Large intestine (tissue), 3 donors: ENCODE results near the gene CHST15. TPM values are rescaled to one million over a fixed set of nuclear protein-coding genes. Genes with fewer than 3 reads are reported as not detected.

Experiments used
- DNase-seq, 2 donors: peaks; one replicate each; pipeline versions ENCODE4 v3.0.0 to v3.0.0-alpha.2; 2013
- H3K27ac ChIP-seq: one replicate; pipeline ENCODE4 v1.5.1; 2013; ENCODE audit warnings: low read length
- H3K27me3 ChIP-seq: 2 replicates; pipeline ENCODE4 v1.6.1; 2013; ENCODE audit warnings: low read length; ENCODE audit not compliant: control insufficient read depth, insufficient read depth
- H3K36me3 ChIP-seq: 2 replicates; pipeline ENCODE4 v1.6.1; 2013; ENCODE audit warnings: low read length; ENCODE audit not compliant: control insufficient read depth, insufficient read depth
- H3K4me1 ChIP-seq: one replicate; pipeline ENCODE4 v1.6.1; 2013; ENCODE audit warnings: low read length; ENCODE audit not compliant: control insufficient read depth, insufficient read depth
- H3K4me3 ChIP-seq: one replicate; pipeline ENCODE4 v1.5.1; 2013; ENCODE audit warnings: low read length
- H3K9me3 ChIP-seq: one replicate; pipeline ENCODE4 v1.6.1; 2013; ENCODE audit warnings: mild to moderate bottlenecking, low read depth, low read length, moderate library complexity; ENCODE audit not compliant: control insufficient read depth
- WGBS: methylation state at CpG from one replicate; pipeline ENCODE4 v1.1.5; 2013; ENCODE audit warnings: low lambda C conversion rate; ENCODE audit not compliant: insufficient coverage; 5-methylcytosine and 5-hydroxymethylcytosine counted together
- polyA plus RNA-seq: library from polyadenylated mRNA; unstranded; fragments of 120-200 nt; gene quantifications from one replicate; pipeline ENCODE4 v1.2.1, GENCODE V29; 2013

The CHST15 gene
- polyA plus RNA-seq, 1 donor = 9.4 TPM

DNA sequence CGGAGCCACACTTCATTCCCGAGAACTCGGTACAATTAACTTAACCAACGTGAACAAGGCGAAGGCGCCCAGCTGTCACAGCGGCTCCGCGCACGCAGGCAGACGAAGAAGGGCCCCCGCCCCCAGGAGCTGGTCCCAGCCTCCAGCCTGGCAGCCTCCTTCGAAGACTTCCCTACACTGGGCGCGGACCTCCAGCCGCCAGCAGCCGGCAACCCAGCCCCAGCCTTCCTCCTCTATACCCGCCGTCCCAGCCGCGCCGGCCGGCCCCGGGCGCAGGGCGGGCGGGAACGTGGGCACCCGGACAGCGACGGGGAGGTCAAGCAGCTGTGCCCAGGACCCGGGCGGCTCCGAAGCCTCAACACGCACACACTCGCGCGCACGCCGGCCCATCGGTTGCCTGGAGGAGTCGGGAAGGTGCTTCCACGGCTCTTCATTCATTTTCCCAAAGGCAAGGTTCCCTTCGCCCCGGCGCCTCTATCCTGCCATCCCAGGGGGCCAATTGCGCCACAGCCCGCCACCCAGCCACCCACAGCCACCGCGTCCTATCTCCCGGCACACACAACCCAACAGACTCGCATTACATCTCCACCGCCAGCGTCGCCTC lies 1.6 kb downstream of the CHST15 start:
- no peak overlapping the region for H3K27ac ChIP-seq
- peak overlapping the region; percentile 40 for H3K4me3 ChIP-seq
- peaks cover 8% of the 10 kb centered on the region for H3K4me1 ChIP-seq
- no CpG with 5 or more reads among the region's 55 CpGs for WGBS
- no peaks in the 10 kb centered on the region for H3K36me3 ChIP-seq
- peaks cover 70% of the 10 kb centered on the region for H3K27me3 ChIP-seq
- DNase-seq = no peak
- H3K9me3 ChIP-seq = no peaks in the 10 kb centered on the region

DNA sequence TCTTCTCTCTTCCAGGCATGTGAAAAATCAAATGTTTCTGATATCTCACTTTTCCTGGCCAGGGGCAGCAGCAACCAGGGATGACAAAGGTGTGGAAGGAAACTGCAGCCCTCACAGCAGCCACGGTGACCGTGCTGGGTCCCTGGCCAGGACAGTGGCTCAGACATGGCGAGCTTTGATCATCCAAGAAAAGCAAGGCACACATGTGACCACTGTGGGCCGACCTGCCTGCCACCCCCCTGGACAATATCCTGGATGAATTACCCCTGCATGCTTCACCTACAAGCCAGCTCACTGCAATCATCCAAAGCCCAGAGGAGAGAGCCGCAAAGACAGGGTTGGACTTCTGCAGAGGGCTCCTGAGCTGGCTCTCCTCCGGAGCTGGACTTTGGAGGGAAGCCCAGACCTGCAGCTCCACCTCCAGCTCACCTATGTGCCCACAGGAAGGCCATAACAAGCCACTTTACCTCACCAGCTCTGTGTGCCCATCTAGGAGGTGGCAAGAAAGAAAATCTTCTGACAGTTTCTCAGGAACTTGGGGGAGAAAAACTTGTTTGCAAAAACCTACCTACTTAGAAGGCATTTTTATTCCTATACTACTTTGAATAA lies 2.7 kb downstream of the CHST15 start:
- Histone ChIP-seq H3K4me3 (no peak overlapping the region), H3K36me3 (no peaks in the 10 kb centered on the region), H3K4me1 (peaks cover 8% of the 10 kb centered on the region), H3K9me3 (no peaks in the 10 kb centered on the region), H3K27ac (no peak overlapping the region), H3K27me3 (peaks cover 62% of the 10 kb centered on the region)
- DNase-seq = no peak
- no CpG with 5 or more reads among the region's 6 CpGs for WGBS

DNA sequence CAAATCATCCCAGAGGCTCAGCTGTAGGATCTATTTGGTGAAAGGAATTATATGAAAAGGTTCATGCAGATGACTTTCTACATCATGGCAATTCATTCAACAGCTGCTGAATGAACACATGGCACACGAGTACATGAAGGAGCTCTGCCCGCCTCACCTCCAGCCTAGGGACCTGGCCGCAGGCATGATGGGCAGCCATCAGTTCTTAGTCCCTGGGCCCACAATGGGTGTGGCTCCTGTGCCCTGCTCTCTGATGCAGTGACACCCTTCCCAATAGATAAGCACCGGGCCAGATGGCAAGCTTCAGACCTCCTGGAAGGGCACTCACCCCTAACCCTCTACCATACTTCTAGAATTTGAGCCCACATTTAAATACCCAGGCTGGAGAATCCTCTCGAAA lies 3.5 kb downstream of the CHST15 start:
- Histone ChIP-seq H3K4me1 (peaks cover 8% of the 10 kb centered on the region), H3K27ac (no peak overlapping the region), H3K36me3 (no peaks in the 10 kb centered on the region), H3K9me3 (no peaks in the 10 kb centered on the region), H3K27me3 (peaks cover 54% of the 10 kb centered on the region), H3K4me3 (no peak overlapping the region)
- DNase-seq = no peak
- WGBS = no CpG with 5 or more reads among the region's 5 CpGs

DNA sequence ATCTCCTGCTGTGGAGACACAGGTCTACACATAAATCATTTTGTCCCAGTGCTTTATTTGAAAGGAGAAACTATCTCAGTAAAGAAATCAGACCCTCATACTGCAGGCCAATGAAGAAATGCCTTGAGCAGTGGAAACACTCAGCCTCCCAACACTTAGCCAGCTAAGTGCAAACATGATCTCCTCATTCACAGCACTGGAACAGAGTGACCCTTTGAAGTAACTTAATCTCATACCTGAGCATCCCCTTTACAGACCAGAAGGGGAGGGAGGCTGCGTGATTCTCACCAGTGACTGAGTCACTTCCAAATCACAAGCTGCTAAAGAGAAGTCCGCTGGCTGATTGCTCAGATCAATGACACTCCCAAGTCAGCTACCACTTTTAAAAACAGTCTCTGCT lies 4.5 kb downstream of the CHST15 start:
- no peak for DNase-seq
- no peak overlapping the region for H3K27ac ChIP-seq
- WGBS = no CpG with 5 or more reads among the region's 2 CpGs
- H3K9me3 ChIP-seq = no peaks in the 10 kb centered on the region
- H3K4me3 ChIP-seq = no peak overlapping the region
- H3K4me1 ChIP-seq = peaks cover under 1% of the 10 kb centered on the region
- peaks cover 46% of the 10 kb centered on the region for H3K27me3 ChIP-seq
- no peaks in the 10 kb centered on the region for H3K36me3 ChIP-seq

DNA sequence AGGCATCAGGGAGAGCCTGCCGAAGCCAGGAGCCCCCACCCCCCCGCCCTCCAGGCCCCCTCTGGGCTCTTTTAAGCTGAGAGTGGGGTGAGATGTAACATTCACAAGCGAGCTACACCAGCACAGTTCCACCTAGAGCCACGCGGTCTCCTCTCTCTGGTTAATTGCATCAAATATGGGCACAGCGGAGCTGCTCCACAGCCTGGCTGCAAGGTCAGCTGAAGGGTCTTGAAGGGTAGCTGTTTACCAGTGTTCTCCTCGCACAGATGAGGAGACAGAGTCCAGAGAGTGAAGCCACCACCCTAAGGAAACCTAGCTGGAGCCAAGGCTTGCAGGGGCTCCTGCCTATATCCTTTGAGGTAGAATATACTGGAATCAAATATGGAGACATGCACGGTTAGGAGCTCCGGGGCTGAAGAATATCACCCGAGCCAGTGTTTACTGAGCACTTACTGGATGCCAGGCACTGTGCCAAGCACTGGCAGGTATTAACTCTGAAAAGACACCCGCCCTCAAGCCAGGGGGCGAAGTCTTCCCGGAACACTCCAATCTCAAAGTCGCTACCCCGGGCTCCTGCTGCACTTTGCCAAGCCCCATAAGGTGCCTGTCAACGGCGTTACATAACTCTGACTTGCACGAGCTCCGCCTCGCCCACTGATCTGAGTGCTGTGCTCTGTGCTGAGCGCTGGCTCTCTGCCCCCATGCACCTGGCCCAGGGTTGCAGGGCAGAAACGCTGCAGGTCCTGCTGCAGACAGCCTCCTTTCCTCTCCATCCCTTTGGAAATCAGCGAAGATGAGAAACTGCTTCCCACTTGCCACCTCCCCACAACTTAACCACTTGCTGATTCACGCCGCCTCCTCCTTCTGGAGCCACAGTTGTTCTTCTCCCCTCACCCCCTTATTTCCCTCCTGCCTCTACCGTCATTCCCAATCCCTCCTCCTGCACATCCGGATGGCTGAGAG lies 5.4 kb downstream of the CHST15 start:
- no peak overlapping the region for H3K27ac ChIP-seq

DNA sequence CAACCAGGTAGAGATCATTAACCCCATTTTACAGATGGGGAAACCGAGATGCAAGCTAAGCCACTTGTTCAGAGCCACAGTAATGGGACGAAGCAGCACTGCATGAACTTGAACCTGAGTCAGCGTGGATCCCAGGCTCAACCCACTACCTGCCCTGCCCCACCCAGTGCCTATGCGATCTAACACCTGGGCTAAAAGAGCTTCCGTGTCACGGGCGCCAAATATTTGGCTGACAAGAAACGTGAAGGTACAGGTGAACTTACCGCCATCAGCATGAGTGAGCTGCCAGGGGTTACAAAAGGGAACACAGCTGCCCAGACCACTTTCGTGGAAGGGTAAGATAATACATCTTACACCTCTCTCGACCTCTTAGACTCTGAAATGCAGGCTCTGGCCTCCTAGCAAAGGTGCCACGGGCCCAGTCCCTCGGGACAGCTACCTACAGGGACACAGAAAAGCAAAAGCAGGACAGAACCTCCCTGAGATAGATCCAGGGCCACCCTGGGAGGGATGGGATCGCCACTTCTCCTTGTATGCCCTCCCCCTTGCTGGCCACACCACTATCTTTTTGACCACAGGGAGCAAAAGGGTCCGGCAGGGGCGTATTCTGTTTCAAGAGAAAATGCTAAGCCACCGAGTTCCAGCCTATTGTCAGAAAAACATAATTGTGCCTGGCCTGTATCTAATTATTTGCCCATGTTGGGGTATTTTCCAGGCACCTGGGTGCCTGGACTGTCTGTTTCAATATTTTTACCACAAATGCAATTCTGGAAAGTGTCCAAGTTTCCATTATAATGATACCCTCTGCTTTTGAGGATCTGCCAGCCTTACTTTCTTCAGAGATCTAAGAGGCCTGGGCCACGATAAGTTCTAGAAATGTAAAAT lies 6.4 kb downstream of the CHST15 start:
- Histone ChIP-seq H3K4me3 (no peak overlapping the region), H3K4me1 (no peaks in the 10 kb centered on the region), H3K36me3 (no peaks in the 10 kb centered on the region), H3K9me3 (no peaks in the 10 kb centered on the region), H3K27me3 (peaks cover 31% of the 10 kb centered on the region), H3K27ac (no peak overlapping the region)
- WGBS = no CpG with 5 or more reads among the region's 18 CpGs
- DNase-seq = no peak

More for the DNA sequence above, 5.4 kb downstream of the CHST15 start:
- no peak for DNase-seq
- Histone ChIP-seq H3K36me3 (no peaks in the 10 kb centered on the region), H3K4me3 (no peak overlapping the region), H3K4me1 (no peaks in the 10 kb centered on the region), H3K27me3 (peaks cover 38% of the 10 kb centered on the region), H3K9me3 (no peaks in the 10 kb centered on the region)
- WGBS = no CpG with 5 or more reads among the region's 27 CpGs

DNA sequence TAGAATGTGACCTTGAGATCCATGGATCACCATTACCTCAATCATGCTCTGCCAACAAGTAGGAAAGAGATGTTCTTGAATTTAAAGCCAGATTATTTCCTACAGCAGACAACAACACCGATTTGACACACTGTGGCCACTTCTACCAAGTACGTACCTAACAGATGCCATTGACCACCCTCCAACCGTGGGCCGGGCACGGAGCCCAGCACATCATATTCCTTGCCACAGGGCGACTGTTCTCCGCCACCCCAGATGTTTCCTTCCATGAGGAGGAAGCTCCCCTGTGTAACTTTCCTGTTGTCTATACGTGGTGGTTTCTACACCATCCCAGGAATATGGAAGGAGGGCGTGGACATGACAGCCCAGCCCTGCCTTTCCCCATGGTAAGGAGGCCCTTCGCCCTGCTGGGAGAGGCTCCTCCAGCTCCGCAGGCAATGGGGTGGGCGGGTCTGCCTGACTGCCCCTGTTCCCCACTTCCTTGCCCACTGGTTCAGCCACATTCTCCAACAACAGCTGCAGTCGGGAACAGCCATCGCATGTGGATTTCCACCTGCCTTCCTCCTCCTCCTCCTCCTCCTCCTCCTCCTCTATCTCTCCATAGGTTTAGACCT lies 7.2 kb downstream of the CHST15 start:
- Histone ChIP-seq H3K4me3 (no peak overlapping the region), H3K9me3 (no peaks in the 10 kb centered on the region), H3K4me1 (no peaks in the 10 kb centered on the region), H3K27me3 (peaks cover 23% of the 10 kb centered on the region), H3K27ac (no peak overlapping the region), H3K36me3 (no peaks in the 10 kb centered on the region)
- no CpG with 5 or more reads among the region's 14 CpGs for WGBS
- no peak for DNase-seq

DNA sequence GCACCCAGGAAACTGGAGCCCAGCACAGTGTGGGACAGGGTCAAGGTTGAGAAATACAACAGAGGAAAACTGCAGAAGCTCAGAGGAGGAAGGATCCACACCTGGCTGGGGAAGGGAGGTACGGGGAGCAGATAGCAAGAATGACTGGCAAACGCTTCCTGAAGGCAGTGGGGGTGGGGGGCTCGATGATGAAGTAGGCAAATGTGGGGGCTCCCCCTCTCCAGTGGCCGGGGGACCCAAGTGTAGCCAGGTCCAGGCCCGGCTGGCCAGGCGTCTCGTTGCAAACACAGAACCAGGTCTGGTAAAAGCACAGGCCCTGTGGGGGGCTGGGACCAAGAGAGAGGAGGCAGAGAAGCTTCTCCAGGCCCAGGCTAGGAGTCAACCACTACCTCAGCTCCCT lies 7.7 kb downstream of the CHST15 start:
- no CpG with 5 or more reads among the region's 7 CpGs for WGBS
- H3K27ac ChIP-seq = no peak overlapping the region

DNA sequence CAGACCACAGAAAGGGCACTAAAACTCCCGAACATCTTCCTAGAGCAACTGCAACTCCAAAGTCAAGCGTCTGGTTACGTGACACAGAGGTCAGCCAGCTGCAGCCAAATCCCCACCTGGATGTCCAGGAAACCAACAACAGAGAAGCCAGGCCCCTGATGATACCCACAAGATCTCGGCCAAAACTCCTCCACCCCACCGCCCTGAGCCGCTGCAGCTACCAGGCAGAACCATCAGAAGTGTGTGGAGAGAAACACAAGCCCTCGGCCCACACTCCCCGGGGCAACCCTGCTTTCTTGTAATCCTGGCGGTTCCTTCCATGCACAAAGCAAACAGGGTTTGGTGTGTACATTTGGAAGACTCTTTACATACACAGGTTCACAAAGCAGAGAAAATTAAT lies 8.7 kb downstream of the CHST15 start:
- no peak for DNase-seq
- H3K36me3 ChIP-seq = no peaks in the 10 kb centered on the region
- H3K4me1 ChIP-seq = no peaks in the 10 kb centered on the region
- H3K9me3 ChIP-seq = no peaks in the 10 kb centered on the region
- WGBS = 100% methylated on average over 1 of the region's 9 CpGs
- peaks cover 8% of the 10 kb centered on the region for H3K27me3 ChIP-seq
- H3K4me3 ChIP-seq = no peak overlapping the region
- no peak overlapping the region for H3K27ac ChIP-seq

More for the DNA sequence above, 7.7 kb downstream of the CHST15 start:
- Histone ChIP-seq H3K36me3 (no peaks in the 10 kb centered on the region), H3K27me3 (peaks cover 18% of the 10 kb centered on the region), H3K4me1 (no peaks in the 10 kb centered on the region), H3K9me3 (no peaks in the 10 kb centered on the region), H3K4me3 (no peak overlapping the region)
- DNase-seq = no peak
